HEK293 (cell line): ENCODE data around the gene KCNJ16.

Experiments
- CTCF ChIA-PET: fragments of 350-600 bp; formaldehyde crosslinking; extraction: SDS; loops from one replicate; lab custom pipeline; 2021; ENCODE audit warnings: antibody characterized with exemption; lab: Yijun Ruan, JAX
- POLR2A ChIA-PET: fragments of 300-600 bp; formaldehyde crosslinking; extraction: SDS; loops from one replicate; lab custom pipeline; 2020; ENCODE audit warnings: antibody characterized with exemption, inconsistent platforms; lab: Yijun Ruan, JAX
- H3K27ac ChIP-seq: fragments of 200-500 bp; sonication (Bioruptor generic); 2 replicates; pipeline ENCODE4 v1.5.1; 2014; ENCODE audit warnings: low read depth, low read length, control low read depth, inconsistent platforms; ENCODE audit errors: extremely low read depth
- H3K36me3 ChIP-seq, 2 experiments: fragments of 200-500 bp in 1 of 2; sonication (Bioruptor generic) in 1 of 2; 1 replicate in 1 of 2; 2 replicates in 1 of 2; pipeline ENCODE4 v1.5.1; 2014 to 2017; ENCODE audit warnings: inconsistent platforms in 2 of 2, low read length in 2 of 2; ENCODE audit not compliant: control insufficient read depth in 2 of 2, insufficient read depth in 1 of 2
- H3K4me1 ChIP-seq: fragments of 200-500 bp; sonication (Bioruptor generic); 2 replicates; pipeline ENCODE4 v1.5.1; 2014; ENCODE audit warnings: mild to moderate bottlenecking, low read length, inconsistent platforms; ENCODE audit not compliant: control insufficient read depth, insufficient read depth
- H3K4me3 ChIP-seq: 2 replicates; pipeline ENCODE4 v1.5.1; 2011; ENCODE audit warnings: low read depth, mild to moderate bottlenecking, control low read depth, low read length, moderate library complexity
- H3K9me3 ChIP-seq: fragments of 200-500 bp; sonication (Bioruptor generic); 2 replicates; pipeline ENCODE4 v1.5.1; 2014; ENCODE audit warnings: low read depth, low read length, inconsistent platforms; ENCODE audit not compliant: control insufficient read depth, insufficient read depth
- KLF7 ChIP-seq: fragments of 450-650 bp; formaldehyde crosslinking; IDR thresholded peaks from 2 replicates; pipeline ENCODE4 v1.5.1; 2016; ENCODE audit warnings: missing biosample characterization, missing genetic modification characterization, borderline replicate concordance
- KLF9 ChIP-seq: fragments of 450-650 bp; formaldehyde crosslinking; IDR thresholded peaks from 2 replicates; pipeline ENCODE4 v1.5.1; 2016; ENCODE audit warnings: missing biosample characterization, missing genetic modification characterization, low read depth
- OSR2 ChIP-seq: fragments of 450-650 bp; formaldehyde crosslinking; IDR thresholded peaks from 2 replicates; pipeline ENCODE4 v1.5.1; 2016; ENCODE audit warnings: missing biosample characterization, missing genetic modification characterization
- SCRT2 ChIP-seq: fragments of 450-650 bp; formaldehyde crosslinking; IDR thresholded peaks from 2 replicates; pipeline ENCODE4 v1.5.1; 2016; ENCODE audit warnings: missing biosample characterization, missing genetic modification characterization
- TRIM28 ChIP-seq: IDR thresholded peaks from 2 replicates; pipeline ENCODE4 v1.6.1; 2011; ENCODE audit warnings: low read length, control low read depth, borderline replicate concordance
- ZBTB21 ChIP-seq: fragments of 450-650 bp; formaldehyde crosslinking; IDR thresholded peaks from 2 replicates; pipeline ENCODE4 v1.5.1; 2017; ENCODE audit warnings: missing biosample characterization, missing genetic modification characterization
- ZEB2 ChIP-seq: fragments of 450-650 bp; formaldehyde crosslinking; IDR thresholded peaks from 2 replicates; pipeline ENCODE4 v1.5.1; 2016; ENCODE audit warnings: missing biosample characterization, missing genetic modification characterization
- ZNF138 ChIP-seq: fragments of 450-650 bp; formaldehyde crosslinking; IDR thresholded peaks from 2 replicates; pipeline ENCODE4 v1.5.1; 2016; ENCODE audit warnings: missing biosample characterization, missing genetic modification characterization, borderline replicate concordance
- ZNF157 ChIP-seq: fragments of 450-650 bp; formaldehyde crosslinking; IDR thresholded peaks from 2 replicates; pipeline ENCODE4 v1.5.1; 2016; ENCODE audit warnings: missing biosample characterization, missing genetic modification characterization
- ZNF2 ChIP-seq: fragments of 450-650 bp; formaldehyde crosslinking; IDR thresholded peaks from 2 replicates; pipeline ENCODE4 v1.5.1; 2016; ENCODE audit warnings: missing biosample characterization, missing genetic modification characterization
- ZNF248 ChIP-seq: fragments of 450-650 bp; formaldehyde crosslinking; IDR thresholded peaks from 2 replicates; pipeline ENCODE4 v1.5.1; 2017; ENCODE audit warnings: missing biosample characterization, missing genetic modification characterization
- ZNF37A ChIP-seq: fragments of 450-650 bp; IDR thresholded peaks from 2 replicates; pipeline ENCODE4 v1.5.1; 2018; ENCODE audit warnings: missing biosample characterization, missing genetic modification characterization
- ZNF488 ChIP-seq: fragments of 450-650 bp; formaldehyde crosslinking; IDR thresholded peaks from 2 replicates; pipeline ENCODE4 v1.5.1; 2016; ENCODE audit warnings: missing biosample characterization, missing genetic modification characterization
- ZNF555 ChIP-seq: fragments of 450-650 bp; formaldehyde crosslinking; conservative IDR thresholded peaks from 2 replicates; pipeline ENCODE4 v1.5.1; 2017; ENCODE audit warnings: missing biosample characterization, mild to moderate bottlenecking, missing genetic modification characterization, inconsistent platforms
- ZNF596 ChIP-seq: fragments of 450-650 bp; IDR thresholded peaks from 2 replicates; pipeline ENCODE4 v1.5.0; 2018; ENCODE audit warnings: missing biosample characterization, mild to moderate bottlenecking, missing genetic modification characterization, moderate library complexity
- ZNF776 ChIP-seq: fragments of 450-650 bp; formaldehyde crosslinking; IDR thresholded peaks from 2 replicates; pipeline ENCODE4 v1.5.0; 2017; ENCODE audit warnings: missing biosample characterization, missing genetic modification characterization, borderline replicate concordance
- ZNF830 ChIP-seq: fragments of 450-650 bp; IDR thresholded peaks from 2 replicates; pipeline ENCODE4 v1.5.0; 2018; ENCODE audit warnings: missing biosample characterization, missing genetic modification characterization, low read depth, mild to moderate bottlenecking, moderate library complexity
- ZNF843 ChIP-seq: fragments of 450-650 bp; formaldehyde crosslinking; IDR thresholded peaks from 2 replicates; pipeline ENCODE4 v1.5.1; 2016; ENCODE audit warnings: missing biosample characterization, missing genetic modification characterization
- ZSCAN16 ChIP-seq: fragments of 450-650 bp; formaldehyde crosslinking; IDR thresholded peaks from 2 replicates; pipeline ENCODE4 v1.5.1; 2016; ENCODE audit warnings: missing biosample characterization, missing genetic modification characterization
- TF ChIP-seq, protein P1 (sequence below): fragments of 450-650 bp; IDR thresholded peaks from 2 replicates; pipeline ENCODE4 v1.5.1; 2018; ENCODE audit warnings: missing biosample characterization, missing genetic modification characterization
- TF ChIP-seq, protein P2 (sequence below): sonication (generic); formaldehyde crosslinking; IDR thresholded peaks from 2 replicates; pipeline ENCODE4 v1.8.1; 2022; ENCODE audit warnings: mild to moderate bottlenecking, moderate library complexity, missing genetic modification reagents

The KCNJ16 gene

DNA sequence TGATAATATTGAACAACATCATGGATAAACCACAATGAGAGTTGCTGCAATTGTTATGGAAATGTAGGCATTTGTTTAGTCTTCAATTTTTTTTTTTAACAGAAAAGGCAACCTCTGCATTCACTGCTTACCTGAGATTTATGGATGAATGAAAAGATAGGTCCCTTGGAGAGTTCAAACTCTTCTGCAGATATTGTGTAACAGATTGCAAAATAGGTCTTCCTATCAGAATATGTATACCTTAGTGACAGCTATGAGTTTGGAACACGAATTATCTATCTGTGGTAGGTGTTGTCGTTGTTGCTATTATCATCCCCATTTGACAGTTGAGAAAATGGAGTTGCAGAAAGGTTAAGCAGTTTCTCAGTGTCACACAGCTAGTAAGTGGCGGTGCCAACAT is 1.2 kb upstream of the KCNJ16 start (continued):
- no peak for TF ChIP-seq ZNF488 (tag by site-specific recombination)
- TF ChIP-seq SCRT2 (tag by site-specific recombination) = no peak
- no peak for TF ChIP-seq ZNF843 (tag by site-specific recombination)

DNA sequence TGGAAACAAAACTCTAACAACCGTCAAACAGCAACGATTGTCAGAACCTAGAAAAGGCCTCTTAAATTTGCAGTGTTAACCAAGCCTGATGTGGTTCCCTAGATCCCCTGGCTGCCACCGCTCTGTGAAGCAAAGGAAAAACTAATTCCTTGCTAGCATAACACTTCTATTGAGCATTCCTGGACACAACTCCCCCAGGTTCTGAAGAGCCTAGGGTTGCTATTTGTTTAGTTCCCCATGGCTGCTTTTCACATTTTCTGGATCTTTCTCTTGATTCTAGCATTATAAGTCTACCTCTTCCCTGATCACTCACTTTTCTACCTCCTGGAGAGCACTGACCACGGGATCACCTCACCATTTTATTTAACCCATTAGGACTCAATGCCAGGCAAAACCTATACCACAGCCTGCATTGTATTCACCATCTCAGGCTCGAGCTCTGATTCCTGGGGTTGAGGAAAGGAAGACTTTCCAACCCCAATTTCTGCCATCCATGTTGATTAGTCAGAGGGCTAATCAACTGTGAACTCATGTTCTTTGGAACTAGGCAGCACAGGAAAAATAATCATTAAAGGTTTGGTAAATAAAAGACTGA is 692 bp upstream of the KCNJ16 start:
- POLR2A ChIA-PET = interaction anchor here (0.6 kb wide), 1 partner anchor 12 kb away, joined by 6 read pairs; no protein-coding TSS in a partner anchor
- TF ChIP-seq ZNF157 (tag by site-specific recombination) = no peak
- no peak for TF ChIP-seq TRIM28
- TF ChIP-seq, protein P1, sequence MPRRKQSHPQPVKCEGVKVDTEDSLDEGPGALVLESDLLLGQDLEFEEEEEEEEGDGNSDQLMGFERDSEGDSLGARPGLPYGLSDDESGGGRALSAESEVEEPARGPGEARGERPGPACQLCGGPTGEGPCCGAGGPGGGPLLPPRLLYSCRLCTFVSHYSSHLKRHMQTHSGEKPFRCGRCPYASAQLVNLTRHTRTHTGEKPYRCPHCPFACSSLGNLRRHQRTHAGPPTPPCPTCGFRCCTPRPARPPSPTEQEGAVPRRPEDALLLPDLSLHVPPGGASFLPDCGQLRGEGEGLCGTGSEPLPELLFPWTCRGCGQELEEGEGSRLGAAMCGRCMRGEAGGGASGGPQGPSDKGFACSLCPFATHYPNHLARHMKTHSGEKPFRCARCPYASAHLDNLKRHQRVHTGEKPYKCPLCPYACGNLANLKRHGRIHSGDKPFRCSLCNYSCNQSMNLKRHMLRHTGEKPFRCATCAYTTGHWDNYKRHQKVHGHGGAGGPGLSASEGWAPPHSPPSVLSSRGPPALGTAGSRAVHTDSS (tag by site-specific recombination) = no peak
- no peak for TF ChIP-seq ZBTB21 (tag by site-specific recombination)
- no peak for TF ChIP-seq ZNF2 (tag by site-specific recombination)
- TF ChIP-seq ZNF830 (tag by site-specific recombination) = no peak
- no peak for TF ChIP-seq ZNF776 (tag by site-specific recombination)
- no peak for TF ChIP-seq ZNF138 (tag by site-specific recombination)
- TF ChIP-seq SCRT2 (tag by site-specific recombination) = no peak
- CTCF ChIA-PET = interaction anchor here (0.6 to 0.8 kb wide), 2 partner anchors 445 to 465 kb away, joined by 3 read pairs; no protein-coding TSS in a partner anchor

DNA sequence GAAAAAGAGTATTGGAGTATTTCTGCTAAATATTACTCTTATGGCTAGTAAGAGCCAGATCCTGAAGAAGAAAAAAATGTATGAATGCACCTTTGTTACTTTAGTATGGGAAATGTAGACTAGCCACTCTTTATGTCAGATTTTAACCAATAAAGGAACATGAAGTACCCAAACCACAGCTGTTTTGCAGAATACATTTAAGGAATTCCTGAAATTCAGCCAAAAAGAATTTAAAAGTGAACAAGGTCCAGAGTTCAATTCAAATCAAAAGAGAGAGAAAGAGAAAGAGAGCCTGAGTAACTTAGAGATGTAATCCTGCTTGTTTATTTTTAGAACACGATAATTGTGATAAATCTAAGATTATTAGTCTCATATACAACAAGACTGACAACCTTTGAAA is 1.2 kb downstream of the KCNJ16 start:
- CTCF ChIA-PET = interaction anchor here (0.6 kb wide), 1 partner anchor 1141 kb away, joined by 4 read pairs; no protein-coding TSS in a partner anchor
- no peaks in the 10 kb centered on the region for H3K4me1 ChIP-seq
- no peak overlapping the region for H3K4me3 ChIP-seq
- H3K36me3 ChIP-seq = no peaks in the 10 kb centered on the region
- H3K9me3 ChIP-seq = no peaks in the 10 kb centered on the region
- POLR2A ChIA-PET = no interaction called here
- TF ChIP-seq ZEB2 (tag by site-specific recombination) = no peak
- no peak for TF ChIP-seq ZNF248 (tag by site-specific recombination)
- no peak for TF ChIP-seq ZSCAN16 (tag by site-specific recombination)
- no peak for TF ChIP-seq ZNF555 (tag by site-specific recombination)
- no peak for TF ChIP-seq ZNF596
- no peak for TF ChIP-seq ZNF37A (tag by site-specific recombination)
- no peak overlapping the region for H3K27ac ChIP-seq

More for the DNA sequence above, 692 bp upstream of the KCNJ16 start:
- Histone ChIP-seq H3K36me3 (no peaks in the 10 kb centered on the region), H3K4me3 (no peak overlapping the region), H3K4me1 (peaks cover 11% of the 10 kb centered on the region; the same call in 1 of the 2 replicates), H3K9me3 (no peaks in the 10 kb centered on the region), H3K27ac (no peak overlapping the region)

DNA sequence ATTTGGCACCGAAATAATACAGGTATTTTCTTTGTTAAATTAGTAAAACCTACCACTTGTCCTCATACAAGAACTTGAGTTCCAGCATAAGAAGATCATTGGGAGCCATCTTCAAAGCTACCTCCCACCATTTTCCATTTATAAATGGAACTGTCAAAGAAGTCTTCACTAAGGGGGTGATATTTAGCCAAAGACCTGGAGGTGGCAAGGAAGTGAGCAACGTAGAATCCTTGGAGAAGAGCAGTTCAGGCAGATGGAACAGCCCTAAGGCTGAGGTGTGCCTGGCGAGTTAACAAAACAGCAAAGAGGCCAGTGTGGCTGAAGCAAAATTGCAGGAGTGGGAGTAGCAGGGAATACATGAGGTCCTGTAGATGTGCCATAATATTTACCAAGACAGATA is 1.8 kb downstream of the KCNJ16 start:
- no peak overlapping the region for H3K4me3 ChIP-seq
- H3K4me1 ChIP-seq = no peaks in the 10 kb centered on the region
- ChIA-PET POLR2A (no interaction called here), CTCF (no interaction called here)
- no peak for TF ChIP-seq OSR2
- no peak for TF ChIP-seq KLF7
- TF ChIP-seq, protein P2, sequence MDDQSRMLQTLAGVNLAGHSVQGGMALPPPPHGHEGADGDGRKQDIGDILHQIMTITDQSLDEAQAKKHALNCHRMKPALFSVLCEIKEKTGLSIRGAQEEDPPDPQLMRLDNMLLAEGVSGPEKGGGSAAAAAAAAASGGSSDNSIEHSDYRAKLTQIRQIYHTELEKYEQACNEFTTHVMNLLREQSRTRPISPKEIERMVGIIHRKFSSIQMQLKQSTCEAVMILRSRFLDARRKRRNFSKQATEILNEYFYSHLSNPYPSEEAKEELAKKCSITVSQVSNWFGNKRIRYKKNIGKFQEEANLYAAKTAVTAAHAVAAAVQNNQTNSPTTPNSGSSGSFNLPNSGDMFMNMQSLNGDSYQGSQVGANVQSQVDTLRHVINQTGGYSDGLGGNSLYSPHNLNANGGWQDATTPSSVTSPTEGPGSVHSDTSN (CRISPR knock-in tag) = no peak
- TF ChIP-seq KLF9 (tag by site-specific recombination) = no peak
- no peak overlapping the region for H3K27ac ChIP-seq
- H3K9me3 ChIP-seq = no peaks in the 10 kb centered on the region
- no peaks in the 10 kb centered on the region for H3K36me3 ChIP-seq
